ENCODE measurements around the gene WWTR1. TPM values are rescaled to one million over a fixed set of nuclear protein-coding genes. Genes with fewer than 3 reads are reported as not detected.

The WWTR1 gene
- total and polyA plus RNA-seq, 5 donors from 2014 or later = 0.33 to 2.0 (median 1.6) TPM

DNA sequence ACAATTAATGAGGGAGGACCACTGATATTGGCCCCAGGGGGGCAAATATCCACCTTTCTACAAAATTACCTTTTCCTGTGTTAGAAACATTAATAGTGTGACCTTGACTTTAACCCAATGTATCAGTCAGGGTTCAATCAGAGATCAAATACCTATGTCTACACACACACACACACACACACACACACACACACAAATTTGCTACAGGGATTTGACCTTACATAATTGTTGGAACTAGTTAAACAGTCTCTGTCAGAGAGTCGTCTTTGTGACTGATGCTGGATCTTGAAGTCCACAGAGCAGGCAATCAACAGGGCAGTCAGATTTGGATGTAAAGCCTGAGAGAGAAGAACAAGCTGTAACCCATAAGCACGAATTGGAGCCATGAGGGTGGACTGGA is 150.9 kb downstream of the WWTR1 start:
- no peaks in the 10 kb centered on the region for H3K9me3 Mint-ChIP-seq
- Histone ChIP-seq H3K27me3 (ENCODE audit: control insufficient read depth, insufficient read depth, low read length) (peaks cover 9% of the 10 kb centered on the region), H3K36me3 (ENCODE audit: control insufficient read depth, insufficient read depth, low read length) (no peaks in the 10 kb centered on the region), H3K9me3 (ENCODE audit: control insufficient read depth in 2 of 2, low read length in 2 of 2) (no peaks in the 10 kb centered on the region), H3K4me1 (ENCODE audit: control insufficient read depth, insufficient read depth, low read length, poor library complexity, severe bottlenecking) (no peaks in the 10 kb centered on the region), H3K27ac (ENCODE audit: insufficient read depth, low read length, poor library complexity, severe bottlenecking) (no peak overlapping the region), H3K4me3 (ENCODE audit: low read depth, low read length) (no peak overlapping the region)
- H3K36me3 Mint-ChIP-seq = no peaks in the 10 kb centered on the region
- peaks cover 0 to 9% (median 4%) of the 10 kb centered on the region in 4 donors for H3K4me1 Mint-ChIP-seq
- H3K27ac Mint-ChIP-seq = no peak overlapping the region
- H3K27me3 Mint-ChIP-seq = peaks cover 22% of the 10 kb centered on the region
- no peak overlapping the region for H3K4me3 Mint-ChIP-seq
- ATAC-seq (ENCODE audit: low read depth in 2 of 2) (no peak), DNase-seq (no peak)

DNA sequence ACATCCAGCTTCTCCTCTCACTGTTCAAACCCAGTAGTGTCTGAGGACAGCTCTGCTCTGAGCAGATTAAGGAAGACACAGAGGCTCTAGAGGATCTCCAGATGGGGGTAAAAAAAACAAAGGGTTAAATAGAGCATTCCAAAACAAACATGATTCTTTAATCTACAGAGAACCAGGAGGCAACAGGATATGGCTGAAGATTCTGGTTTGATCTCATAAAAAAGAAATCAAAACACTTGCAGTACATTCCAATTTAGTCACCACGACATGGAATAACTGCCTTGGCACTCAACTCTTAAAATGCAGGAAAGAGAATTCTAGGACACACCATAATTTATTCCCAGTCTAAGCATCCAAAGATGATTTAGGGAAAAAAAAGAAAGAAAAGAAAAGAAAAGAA is 151.3 kb downstream of the WWTR1 start:
- DNase-seq (no peak), ATAC-seq (ENCODE audit: low read depth in 2 of 2) (no peak)

GRCh38 chr3:149502438-149502837 is 155.4 kb downstream of the WWTR1 start:
- no peaks in the 10 kb centered on the region for H3K36me3 ChIP-seq (ENCODE audit: control insufficient read depth, insufficient read depth, low read length)
- no peak for ATAC-seq (ENCODE audit: low read depth in 2 of 2)
- no peaks in the 10 kb centered on the region for H3K9me3 ChIP-seq (ENCODE audit: control insufficient read depth in 2 of 2, low read length in 2 of 2)
- no peak for DNase-seq
- no peaks in the 10 kb centered on the region for H3K4me1 ChIP-seq (ENCODE audit: control insufficient read depth, insufficient read depth, low read length, poor library complexity, severe bottlenecking)
- peaks cover 5% of the 10 kb centered on the region for H3K27me3 ChIP-seq (ENCODE audit: control insufficient read depth, insufficient read depth, low read length)
- Mint-ChIP-seq H3K27me3 (peaks cover 8% of the 10 kb centered on the region), H3K36me3 (no peaks in the 10 kb centered on the region), H3K27ac (no peak overlapping the region), H3K4me1 (peaks cover 0 to 4% (median 0%) of the 10 kb centered on the region in 4 donors), H3K9me3 (no peaks in the 10 kb centered on the region), H3K4me3 (no peak overlapping the region)
- H3K27ac ChIP-seq (ENCODE audit: insufficient read depth, low read length, poor library complexity, severe bottlenecking) = no peak overlapping the region
- H3K4me3 ChIP-seq (ENCODE audit: low read depth, low read length) = no peak overlapping the region

More for the DNA sequence above, 151.3 kb downstream of the WWTR1 start:
- Mint-ChIP-seq H3K4me1 (peaks cover 0 to 9% (median 4%) of the 10 kb centered on the region in 4 donors), H3K27ac (no peak overlapping the region), H3K4me3 (no peak overlapping the region), H3K27me3 (peaks cover 22% of the 10 kb centered on the region), H3K36me3 (no peaks in the 10 kb centered on the region), H3K9me3 (no peaks in the 10 kb centered on the region)
- Histone ChIP-seq H3K4me3 (ENCODE audit: low read depth, low read length) (no peak overlapping the region), H3K27ac (ENCODE audit: insufficient read depth, low read length, poor library complexity, severe bottlenecking) (no peak overlapping the region), H3K9me3 (ENCODE audit: control insufficient read depth in 2 of 2, low read length in 2 of 2) (no peaks in the 10 kb centered on the region), H3K27me3 (ENCODE audit: control insufficient read depth, insufficient read depth, low read length) (peaks cover 10% of the 10 kb centered on the region), H3K4me1 (ENCODE audit: control insufficient read depth, insufficient read depth, low read length, poor library complexity, severe bottlenecking) (no peaks in the 10 kb centered on the region), H3K36me3 (ENCODE audit: control insufficient read depth, insufficient read depth, low read length) (no peaks in the 10 kb centered on the region)

- no peaks in the 10 kb centered on the region for H3K9me3 ChIP-seq (ENCODE audit: control insufficient read depth in 2 of 2, low read length in 2 of 2)
- peaks cover 8% of the 10 kb centered on the region for H3K27me3 Mint-ChIP-seq
- no peaks in the 10 kb centered on the region for H3K36me3 Mint-ChIP-seq
- no peak overlapping the region for H3K27ac ChIP-seq (ENCODE audit: insufficient read depth, low read length, poor library complexity, severe bottlenecking)
- H3K27me3 ChIP-seq (ENCODE audit: control insufficient read depth, insufficient read depth, low read length) = peaks cover 2% of the 10 kb centered on the region
- no peak for ATAC-seq (ENCODE audit: low read depth in 2 of 2)
- no peaks in the 10 kb centered on the region for H3K4me1 ChIP-seq (ENCODE audit: control insufficient read depth, insufficient read depth, low read length, poor library complexity, severe bottlenecking)
- H3K4me1 Mint-ChIP-seq = peaks cover 0 to 4% (median 0%) of the 10 kb centered on the region in 4 donors
- DNase-seq = no peak
- H3K36me3 ChIP-seq (ENCODE audit: control insufficient read depth, insufficient read depth, low read length) = no peaks in the 10 kb centered on the region
- no peak overlapping the region for H3K4me3 Mint-ChIP-seq
- no peak overlapping the region for H3K4me3 ChIP-seq (ENCODE audit: low read depth, low read length)
- no peaks in the 10 kb centered on the region for H3K9me3 Mint-ChIP-seq
- no peak overlapping the region for H3K27ac Mint-ChIP-seq
These were observed 156.3 kb downstream of the WWTR1 start for GRCh38 chr3:149501524-149501923.

GRCh38 chr3:149497966-149498670 is 159.7 kb downstream of the WWTR1 start:
- H3K27me3 Mint-ChIP-seq = peaks cover 9% of the 10 kb centered on the region
- no peaks in the 10 kb centered on the region for H3K36me3 Mint-ChIP-seq
- Histone ChIP-seq H3K27ac (ENCODE audit: insufficient read depth, low read length, poor library complexity, severe bottlenecking) (no peak overlapping the region), H3K36me3 (ENCODE audit: control insufficient read depth, insufficient read depth, low read length) (no peaks in the 10 kb centered on the region), H3K9me3 (ENCODE audit: control insufficient read depth in 2 of 2, low read length in 2 of 2) (no peaks in the 10 kb centered on the region), H3K27me3 (ENCODE audit: control insufficient read depth, insufficient read depth, low read length) (peaks cover 2% of the 10 kb centered on the region), H3K4me1 (ENCODE audit: control insufficient read depth, insufficient read depth, low read length, poor library complexity, severe bottlenecking) (no peaks in the 10 kb centered on the region), H3K4me3 (ENCODE audit: low read depth, low read length) (no peak overlapping the region)
- ATAC-seq (ENCODE audit: low read depth in 2 of 2) (no peak), DNase-seq (no peak)
- H3K4me1 Mint-ChIP-seq = no peaks in the 10 kb centered on the region
- no peak overlapping the region for H3K4me3 Mint-ChIP-seq
- H3K9me3 Mint-ChIP-seq = no peaks in the 10 kb centered on the region
- H3K27ac Mint-ChIP-seq = no peak overlapping the region

- DNase-seq (no peak), ATAC-seq (ENCODE audit: low read depth in 2 of 2) (no peak)
- Mint-ChIP-seq H3K36me3 (no peaks in the 10 kb centered on the region), H3K27me3 (peaks cover 13% of the 10 kb centered on the region), H3K9me3 (no peaks in the 10 kb centered on the region), H3K27ac (no peak overlapping the region), H3K4me3 (no peak overlapping the region), H3K4me1 (no peaks in the 10 kb centered on the region)
- no peaks in the 10 kb centered on the region for H3K36me3 ChIP-seq (ENCODE audit: control insufficient read depth, insufficient read depth, low read length)
- H3K27ac ChIP-seq (ENCODE audit: insufficient read depth, low read length, poor library complexity, severe bottlenecking) = no peak overlapping the region
- H3K27me3 ChIP-seq (ENCODE audit: control insufficient read depth, insufficient read depth, low read length) = peaks cover 2% of the 10 kb centered on the region
- no peaks in the 10 kb centered on the region for H3K4me1 ChIP-seq (ENCODE audit: control insufficient read depth, insufficient read depth, low read length, poor library complexity, severe bottlenecking)
- no peak overlapping the region for H3K4me3 ChIP-seq (ENCODE audit: low read depth, low read length)
- no peaks in the 10 kb centered on the region for H3K9me3 ChIP-seq (ENCODE audit: control insufficient read depth in 2 of 2, low read length in 2 of 2)
These were observed 160.9 kb downstream of the WWTR1 start for GRCh38 chr3:149496891-149497290.

DNA sequence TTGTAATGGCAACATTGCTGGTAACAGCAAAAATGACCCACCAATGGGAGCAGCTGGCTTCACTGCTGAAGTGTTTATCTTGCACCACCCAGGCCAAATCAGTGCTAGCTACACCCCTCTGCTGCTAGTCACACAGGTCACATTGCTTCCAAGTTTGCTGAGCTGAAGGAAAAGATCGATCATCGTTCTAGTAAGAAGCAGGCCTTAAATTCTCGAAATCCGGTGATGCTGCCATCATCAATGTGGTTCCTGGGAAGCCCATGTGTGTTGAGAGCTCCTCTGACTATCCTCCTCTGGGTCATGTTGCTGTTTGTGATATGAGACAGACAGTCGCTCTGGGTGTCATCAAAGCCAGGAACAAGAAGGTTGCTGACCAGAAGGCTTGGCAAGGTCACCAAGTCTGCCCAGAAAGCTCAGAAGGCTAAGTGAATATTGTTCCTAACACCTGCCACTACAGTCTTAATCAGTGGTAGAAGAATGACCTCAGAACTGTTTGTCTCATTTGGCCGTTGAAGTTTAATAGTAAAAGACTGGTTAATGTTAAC is 162.2 kb downstream of the WWTR1 start:
- H3K27me3 ChIP-seq (ENCODE audit: control insufficient read depth, insufficient read depth, low read length) = no peaks in the 10 kb centered on the region
- no peak overlapping the region for H3K4me3 ChIP-seq (ENCODE audit: low read depth, low read length)
- no peaks in the 10 kb centered on the region for H3K4me1 ChIP-seq (ENCODE audit: control insufficient read depth, insufficient read depth, low read length, poor library complexity, severe bottlenecking)
- no peak overlapping the region for H3K27ac ChIP-seq (ENCODE audit: insufficient read depth, low read length, poor library complexity, severe bottlenecking)
- Mint-ChIP-seq H3K36me3 (no peaks in the 10 kb centered on the region), H3K4me1 (no peaks in the 10 kb centered on the region), H3K27ac (no peak overlapping the region), H3K9me3 (no peaks in the 10 kb centered on the region), H3K4me3 (no peak overlapping the region), H3K27me3 (peaks cover 13% of the 10 kb centered on the region)
- no peak for DNase-seq
- no peak for ATAC-seq (ENCODE audit: low read depth in 2 of 2)
- H3K9me3 ChIP-seq (ENCODE audit: control insufficient read depth in 2 of 2, low read length in 2 of 2) = no peaks in the 10 kb centered on the region
- no peaks in the 10 kb centered on the region for H3K36me3 ChIP-seq (ENCODE audit: control insufficient read depth, insufficient read depth, low read length)

Measured in CD4-positive, CD25-positive, alpha-beta regulatory T cell (primary cell).